SK-N-SH treated with all-trans-retinoic acid at 6 μM for 48 hours (cell line): Measurements from ENCODE around the gene SNED1.

Experiments used
- ATAC-seq: fragments of 200-7000 bp; cut with Tn5 transposase; 3 replicates; pipeline ENCODE4 v1.9.1; 2020; ENCODE audit warnings: mild to moderate bottlenecking, moderate library complexity
- ARNTL ChIP-seq: fragments of 450-650 bp; formaldehyde crosslinking; IDR thresholded peaks from 2 replicates; pipeline ENCODE4 v1.5.0; 2020; ENCODE audit warnings: low read depth, mild to moderate bottlenecking, moderate library complexity, borderline replicate concordance
- BACH2 ChIP-seq: fragments of 250-450 bp; sonication (Bioruptor Pico); IDR thresholded peaks from 2 replicates; pipeline ENCODE4 v1.9.0; 2021; ENCODE audit warnings: mild to moderate bottlenecking, borderline replicate concordance
- CSDC2 ChIP-seq: fragments of 250-450 bp; sonication (Bioruptor Pico); IDR thresholded peaks from 2 replicates; pipeline ENCODE4 v1.5.0; 2020; ENCODE audit warnings: mild to moderate bottlenecking, moderate library complexity
- GLIS3 ChIP-seq: fragments of 250-450 bp; sonication (Bioruptor Pico); IDR thresholded peaks from 2 replicates; pipeline ENCODE4 v1.5.0; 2020; ENCODE audit warnings: mild to moderate bottlenecking, moderate library complexity
- ISL1 ChIP-seq: fragments of 250-450 bp; sonication (Bioruptor Pico); IDR thresholded peaks from 2 replicates; pipeline ENCODE4 v2.1.2; 2022; ENCODE audit warnings: mild to moderate bottlenecking, moderate library complexity
- OSR1 ChIP-seq: fragments of 250-450 bp; sonication (Bioruptor Pico); IDR thresholded peaks from 2 replicates; pipeline ENCODE4 v1.8.0; 2022; ENCODE audit warnings: moderate library complexity, mild to moderate bottlenecking, inconsistent platforms
- PATZ1 ChIP-seq: fragments of 250-450 bp; sonication (Bioruptor Pico); IDR thresholded peaks from 2 replicates; pipeline ENCODE4 v1.8.0; 2020; ENCODE audit warnings: mild to moderate bottlenecking, moderate library complexity, borderline replicate concordance
- PPARA ChIP-seq: fragments of 250-450 bp; sonication (Bioruptor Pico); IDR thresholded peaks from 2 replicates; pipeline ENCODE4 v1.5.0; 2020; ENCODE audit warnings: mild to moderate bottlenecking, borderline replicate concordance
- RARB ChIP-seq: fragments of 250-450 bp; sonication (Bioruptor Pico); IDR thresholded peaks from 2 replicates; pipeline ENCODE4 v1.8.0; 2021; ENCODE audit warnings: mild to moderate bottlenecking, moderate library complexity
- SNAI2 ChIP-seq: fragments of 250-450 bp; sonication (Bioruptor Pico); IDR thresholded peaks from 2 replicates; pipeline ENCODE4 v1.5.0; 2020; ENCODE audit warnings: mild to moderate bottlenecking, moderate library complexity
- TCF4 ChIP-seq: fragments of 250-450 bp; sonication (Bioruptor Pico); IDR thresholded peaks from 2 replicates; pipeline ENCODE4 v1.8.0; 2021; ENCODE audit warnings: mild to moderate bottlenecking, moderate library complexity, borderline replicate concordance
- TOX ChIP-seq: fragments of 250-450 bp; sonication (Bioruptor Pico); IDR thresholded peaks from 2 replicates; pipeline ENCODE4 v1.8.0; 2021; ENCODE audit warnings: mild to moderate bottlenecking, moderate library complexity, borderline replicate concordance
- TSHZ2 ChIP-seq: fragments of 250-450 bp; sonication (Bioruptor Pico); IDR thresholded peaks from 2 replicates; pipeline ENCODE4 v1.5.0; 2020; ENCODE audit warnings: mild to moderate bottlenecking, moderate library complexity
- ZC3H10 ChIP-seq: fragments of 250-450 bp; sonication (Bioruptor Pico); IDR thresholded peaks from 2 replicates; pipeline ENCODE4 v1.5.1; 2021; ENCODE audit warnings: mild to moderate bottlenecking, moderate library complexity
- ZFP3 ChIP-seq: fragments of 250-450 bp; sonication (Bioruptor Pico); IDR thresholded peaks from 2 replicates; pipeline ENCODE4 v1.5.0; 2020; ENCODE audit warnings: mild to moderate bottlenecking, moderate library complexity
- ZNF565 ChIP-seq: fragments of 450-650 bp; formaldehyde crosslinking; conservative IDR thresholded peaks from 2 replicates; pipeline ENCODE4 v1.5.0; 2020; ENCODE audit warnings: low read depth, mild to moderate bottlenecking, moderate library complexity
- ZNF70 ChIP-seq: fragments of 450-650 bp; formaldehyde crosslinking; IDR thresholded peaks from 2 replicates; pipeline ENCODE4 v1.5.0; 2020; ENCODE audit warnings: mild to moderate bottlenecking, moderate library complexity
- ZNF8 ChIP-seq: fragments of 450-650 bp; formaldehyde crosslinking; IDR thresholded peaks from 2 replicates; pipeline ENCODE4 v1.5.0; 2020; ENCODE audit warnings: mild to moderate bottlenecking, moderate library complexity
- TF ChIP-seq, protein P1 (sequence below): fragments of 250-450 bp; sonication (Bioruptor Pico); IDR thresholded peaks from 2 replicates; pipeline ENCODE4 v1.5.1; 2020; ENCODE audit warnings: low read depth, mild to moderate bottlenecking, moderate library complexity
- TF ChIP-seq, protein P2 (sequence below): fragments of 250-450 bp; sonication (Bioruptor Pico); IDR thresholded peaks from 2 replicates; pipeline ENCODE4 v1.5.1; 2021; ENCODE audit warnings: mild to moderate bottlenecking, moderate library complexity

The SNED1 gene

DNA sequence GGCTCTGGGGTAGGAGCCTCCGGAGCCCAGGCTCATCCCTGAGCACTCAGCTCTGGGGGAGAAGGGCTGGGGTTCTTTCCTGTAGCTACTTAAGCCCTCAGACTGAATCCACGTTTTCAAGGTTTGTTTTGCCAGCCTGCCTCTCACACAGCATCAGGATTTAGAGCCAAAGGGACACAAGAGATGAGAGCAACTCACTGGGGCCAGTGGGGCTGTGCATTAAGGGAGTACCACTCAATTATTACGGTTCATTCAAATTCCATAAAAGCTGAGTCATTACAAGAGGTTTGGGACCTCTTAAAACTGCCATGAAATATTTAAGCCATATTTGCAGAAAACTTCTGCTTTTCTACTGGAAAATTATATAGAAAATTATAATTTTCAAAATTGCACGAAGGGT, 17.1 kb upstream of the SNED1 start:
- TF ChIP-seq ZNF8 (CRISPR knock-in tag) (no peak), CSDC2 (CRISPR knock-in tag) (no peak), GLIS3 (no peak), BACH2 (CRISPR knock-in tag) (no peak), ZC3H10 (CRISPR knock-in tag) (no peak), OSR1 (CRISPR knock-in tag) (no peak), ZNF565 (CRISPR knock-in tag) (no peak), ARNTL (CRISPR knock-in tag) (no peak), PPARA (no peak)
- ATAC-seq: no peak

DNA sequence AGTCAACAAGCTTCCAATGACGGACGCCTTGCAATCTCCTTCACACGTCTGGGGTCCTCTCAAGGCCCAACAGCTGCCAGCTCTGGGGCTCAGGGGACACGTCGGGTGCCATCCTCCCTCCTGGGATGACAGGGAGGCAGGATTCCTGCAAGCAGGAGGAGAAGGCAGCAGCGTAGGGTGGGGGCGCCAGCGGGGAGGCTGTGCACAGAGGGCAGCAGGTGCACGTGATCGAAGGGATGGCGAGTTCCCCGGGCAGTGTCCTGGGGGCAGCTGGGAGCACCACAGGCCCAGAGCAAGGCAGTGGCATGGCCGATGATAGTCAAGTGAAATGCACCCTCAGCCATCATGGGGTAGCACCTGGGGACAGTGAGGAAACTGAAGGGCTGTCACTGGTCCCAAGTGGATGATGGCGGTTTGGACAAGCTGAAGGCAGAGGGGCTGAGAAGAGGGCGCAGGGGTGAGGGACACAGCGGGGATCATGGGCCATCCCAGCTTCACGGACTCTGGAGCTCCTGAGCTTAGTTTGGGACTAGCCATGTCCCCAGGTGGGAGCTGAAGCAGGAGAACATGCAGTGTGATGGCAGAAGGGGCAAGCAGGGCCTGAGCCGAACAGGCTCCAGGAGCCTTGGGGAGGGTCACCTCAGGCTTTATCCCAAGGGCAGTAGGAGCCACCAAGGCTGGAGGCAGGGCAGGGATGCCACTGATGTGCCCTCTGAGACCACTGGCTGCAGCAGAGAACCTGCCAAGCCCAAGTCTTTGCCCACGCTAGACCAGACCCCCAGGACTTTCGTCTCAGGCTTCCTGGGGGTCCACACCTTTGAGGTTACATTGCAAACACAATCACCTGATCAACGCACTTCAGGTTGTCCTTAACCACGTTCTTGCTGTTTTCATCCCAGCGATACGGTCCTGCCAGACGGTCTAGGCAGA, 16.3 kb upstream of the SNED1 start:
- ATAC-seq: no peak; the same call in 2 of the 3 replicates
- no peak for TF ChIP-seq PATZ1 (CRISPR knock-in tag)
- no peak for TF ChIP-seq ZNF70
- no peak for TF ChIP-seq OSR1 (CRISPR knock-in tag)
- no peak for TF ChIP-seq ZNF8 (CRISPR knock-in tag)
- TF ChIP-seq TSHZ2: no peak
- TF ChIP-seq TOX (CRISPR knock-in tag): no peak
- no peak for TF ChIP-seq ARNTL (CRISPR knock-in tag)
- TF ChIP-seq, protein P1, sequence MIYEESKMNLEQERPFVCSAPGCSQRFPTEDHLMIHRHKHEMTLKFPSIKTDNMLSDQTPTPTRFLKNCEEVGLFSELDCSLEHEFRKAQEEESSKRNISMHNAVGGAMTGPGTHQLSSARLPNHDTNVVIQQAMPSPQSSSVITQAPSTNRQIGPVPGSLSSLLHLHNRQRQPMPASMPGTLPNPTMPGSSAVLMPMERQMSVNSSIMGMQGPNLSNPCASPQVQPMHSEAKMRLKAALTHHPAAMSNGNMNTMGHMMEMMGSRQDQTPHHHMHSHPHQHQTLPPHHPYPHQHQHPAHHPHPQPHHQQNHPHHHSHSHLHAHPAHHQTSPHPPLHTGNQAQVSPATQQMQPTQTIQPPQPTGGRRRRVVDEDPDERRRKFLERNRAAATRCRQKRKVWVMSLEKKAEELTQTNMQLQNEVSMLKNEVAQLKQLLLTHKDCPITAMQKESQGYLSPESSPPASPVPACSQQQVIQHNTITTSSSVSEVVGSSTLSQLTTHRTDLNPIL: no peak
- TF ChIP-seq, protein P2, sequence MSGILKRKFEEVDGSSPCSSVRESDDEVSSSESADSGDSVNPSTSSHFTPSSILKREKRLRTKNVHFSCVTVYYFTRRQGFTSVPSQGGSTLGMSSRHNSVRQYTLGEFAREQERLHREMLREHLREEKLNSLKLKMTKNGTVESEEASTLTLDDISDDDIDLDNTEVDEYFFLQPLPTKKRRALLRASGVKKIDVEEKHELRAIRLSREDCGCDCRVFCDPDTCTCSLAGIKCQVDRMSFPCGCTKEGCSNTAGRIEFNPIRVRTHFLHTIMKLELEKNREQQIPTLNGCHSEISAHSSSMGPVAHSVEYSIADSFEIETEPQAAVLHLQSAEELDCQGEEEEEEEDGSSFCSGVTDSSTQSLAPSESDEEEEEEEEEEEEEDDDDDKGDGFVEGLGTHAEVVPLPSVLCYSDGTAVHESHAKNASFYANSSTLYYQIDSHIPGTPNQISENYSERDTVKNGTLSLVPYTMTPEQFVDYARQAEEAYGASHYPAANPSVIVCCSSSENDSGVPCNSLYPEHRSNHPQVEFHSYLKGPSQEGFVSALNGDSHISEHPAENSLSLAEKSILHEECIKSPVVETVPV: no peak
- no peak for TF ChIP-seq PPARA
- no peak for TF ChIP-seq ZC3H10 (CRISPR knock-in tag)
- no peak for TF ChIP-seq RARB (CRISPR knock-in tag)
- TF ChIP-seq BACH2 (CRISPR knock-in tag): no peak
- TF ChIP-seq, all 23 proteins: peak for 0

DNA sequence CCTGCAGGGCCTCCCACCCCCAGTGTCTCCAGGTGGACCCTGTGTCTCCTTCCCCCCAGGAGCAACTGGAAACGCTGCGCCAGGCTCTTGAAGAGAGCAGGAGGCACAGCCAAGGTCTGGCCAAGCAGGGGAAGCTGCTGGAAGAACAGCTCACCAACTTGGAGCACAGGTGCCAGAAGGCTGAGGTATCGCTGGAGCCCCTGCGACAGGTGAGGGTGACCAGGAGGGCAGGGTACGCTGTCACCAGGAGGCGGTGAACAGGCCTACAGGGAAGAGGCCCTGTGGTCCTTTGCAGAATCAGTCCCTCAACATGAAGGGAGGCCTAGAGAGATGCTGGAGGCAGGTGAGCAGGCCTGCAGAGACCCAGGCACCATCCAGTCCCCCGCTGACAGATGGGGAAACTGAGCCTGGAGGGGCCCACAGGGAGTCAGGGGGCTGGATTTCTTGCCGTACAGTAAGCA, 15.6 kb upstream of the SNED1 start:
- ATAC-seq: no peak
- TF ChIP-seq, protein P1: no peak
- no peak for TF ChIP-seq RARB (CRISPR knock-in tag)
- no peak for TF ChIP-seq TCF4 (CRISPR knock-in tag)
- TF ChIP-seq PATZ1 (CRISPR knock-in tag): no peak
- no peak for TF ChIP-seq ZNF565 (CRISPR knock-in tag)
- TF ChIP-seq PPARA: no peak
- TF ChIP-seq OSR1 (CRISPR knock-in tag): no peak
- no peak for TF ChIP-seq SNAI2 (CRISPR knock-in tag)
- no peak for TF ChIP-seq ZC3H10 (CRISPR knock-in tag)
- no peak for TF ChIP-seq ISL1 (CRISPR knock-in tag)
- TF ChIP-seq ZNF8 (CRISPR knock-in tag): no peak
- TF ChIP-seq TOX (CRISPR knock-in tag): no peak
- no peak for TF ChIP-seq ZFP3 (CRISPR knock-in tag)
- TF ChIP-seq ZNF70: no peak
- TF ChIP-seq ARNTL (CRISPR knock-in tag): no peak
- TF ChIP-seq, all 23 proteins: peak for 0
